ENCODE results near the gene MRPS17. TPM values are rescaled to one million over a fixed set of nuclear protein-coding genes. Genes with fewer than 3 reads are reported as not detected.
A peak's percentile ranks its signal among the peaks of the same experiment; 100 is the strongest.

MRPS17 gene
- total and polyA plus RNA-seq, 10 of the 15 experiments (the other 5 are each of a cell fraction or from before 2014, with no cell fraction given): 18.7 to 74.5 (median 29.2) TPM

DNA sequence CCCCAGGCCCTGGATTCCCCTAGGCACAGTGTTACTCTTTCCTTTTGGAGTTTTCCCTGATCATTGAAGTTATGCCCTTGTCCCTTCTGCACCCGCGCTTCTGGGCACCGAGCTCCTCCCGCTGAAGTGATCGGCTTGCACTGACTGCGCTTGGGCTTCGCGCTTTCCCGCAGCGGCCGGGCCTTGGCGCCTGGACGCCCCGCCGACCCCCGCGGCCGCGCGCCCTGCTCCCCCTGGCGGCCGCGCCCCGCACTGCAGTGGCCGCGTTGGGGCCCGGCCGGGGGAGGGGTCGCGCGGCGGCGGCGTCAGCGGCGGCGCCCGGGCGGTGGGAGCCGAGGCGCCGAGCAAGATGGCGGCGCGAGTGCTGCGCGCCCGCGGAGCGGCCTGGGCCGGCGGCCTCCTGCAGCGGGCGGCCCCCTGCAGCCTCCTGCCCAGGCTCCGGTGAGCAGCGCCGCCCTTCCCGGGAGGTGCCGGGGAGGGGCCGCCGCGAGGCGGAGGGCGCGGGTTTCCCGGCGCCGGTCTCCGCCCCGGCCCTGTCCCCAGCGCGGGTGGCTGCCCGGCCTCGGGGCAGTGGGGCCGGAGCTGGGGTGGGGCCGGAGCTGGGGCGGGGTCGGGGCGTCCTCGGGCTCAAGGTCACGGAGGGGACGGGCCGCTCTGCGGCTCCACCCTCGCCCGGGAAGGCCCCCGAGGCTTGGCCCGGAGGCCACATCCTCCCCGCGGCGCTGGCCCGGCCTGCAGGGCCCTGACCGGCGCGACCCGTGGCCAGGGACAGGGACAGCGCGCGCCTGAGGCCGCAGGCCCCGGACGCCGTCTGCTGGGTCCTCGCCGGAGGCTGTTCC is 12.8 kb downstream of the MRPS17 start, which contains the start of gene NIPSNAP2 (continued):
- TF ChIP-seq ZNF687 (IDR thresholded peaks at IDR 0.05): no peak
- no peak for TF ChIP-seq KLF5 (IDR thresholded peaks at IDR 0.05; ENCODE audit: partially characterized antibody)
- no peak for TF ChIP-seq RELA (IDR thresholded peaks at IDR 0.05; ENCODE audit: borderline replicate concordance, partially characterized antibody)
- peak; percentile 64 for TF ChIP-seq IKZF1 (conservative IDR thresholded peaks at IDR 0.05)
- TF ChIP-seq PML (IDR thresholded peaks at IDR 0.05; ENCODE audit: low read length): no peak
- no peak for TF ChIP-seq SUZ12 (IDR thresholded peaks at IDR 0.05; ENCODE audit: unreplicated experiment)
- no peak for TF ChIP-seq KAT2A (conservative IDR thresholded peaks at IDR 0.05; ENCODE audit: control insufficient read depth, low read depth, low read length)
- TF ChIP-seq, protein P1, sequence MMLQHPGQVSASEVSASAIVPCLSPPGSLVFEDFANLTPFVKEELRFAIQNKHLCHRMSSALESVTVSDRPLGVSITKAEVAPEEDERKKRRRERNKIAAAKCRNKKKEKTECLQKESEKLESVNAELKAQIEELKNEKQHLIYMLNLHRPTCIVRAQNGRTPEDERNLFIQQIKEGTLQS (IDR thresholded peaks at IDR 0.05; ENCODE audit: borderline replicate concordance, extremely low read depth, low read depth, low read length): no peak
- TF ChIP-seq MTA3 (IDR thresholded peaks at IDR 0.05; ENCODE audit: borderline replicate concordance, low read length): no peak
- TF ChIP-seq KDM1A (IDR thresholded peaks at IDR 0.05; ENCODE audit: borderline replicate concordance): no peak
- TF ChIP-seq, protein P2, sequence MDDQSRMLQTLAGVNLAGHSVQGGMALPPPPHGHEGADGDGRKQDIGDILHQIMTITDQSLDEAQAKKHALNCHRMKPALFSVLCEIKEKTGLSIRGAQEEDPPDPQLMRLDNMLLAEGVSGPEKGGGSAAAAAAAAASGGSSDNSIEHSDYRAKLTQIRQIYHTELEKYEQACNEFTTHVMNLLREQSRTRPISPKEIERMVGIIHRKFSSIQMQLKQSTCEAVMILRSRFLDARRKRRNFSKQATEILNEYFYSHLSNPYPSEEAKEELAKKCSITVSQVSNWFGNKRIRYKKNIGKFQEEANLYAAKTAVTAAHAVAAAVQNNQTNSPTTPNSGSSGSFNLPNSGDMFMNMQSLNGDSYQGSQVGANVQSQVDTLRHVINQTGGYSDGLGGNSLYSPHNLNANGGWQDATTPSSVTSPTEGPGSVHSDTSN (IDR thresholded peaks at IDR 0.05; ENCODE audit: insufficient replicate concordance, low read depth, low read length): no peak
- TF ChIP-seq RAD21 (IDR thresholded peaks at IDR 0.05; ENCODE audit: insufficient read depth, low read depth, low read length): peak; percentile 78
- TF ChIP-seq SMAD1 (IDR thresholded peaks at IDR 0.05; ENCODE audit: low read depth, partially characterized antibody): no peak
- TF ChIP-seq, protein P3, sequence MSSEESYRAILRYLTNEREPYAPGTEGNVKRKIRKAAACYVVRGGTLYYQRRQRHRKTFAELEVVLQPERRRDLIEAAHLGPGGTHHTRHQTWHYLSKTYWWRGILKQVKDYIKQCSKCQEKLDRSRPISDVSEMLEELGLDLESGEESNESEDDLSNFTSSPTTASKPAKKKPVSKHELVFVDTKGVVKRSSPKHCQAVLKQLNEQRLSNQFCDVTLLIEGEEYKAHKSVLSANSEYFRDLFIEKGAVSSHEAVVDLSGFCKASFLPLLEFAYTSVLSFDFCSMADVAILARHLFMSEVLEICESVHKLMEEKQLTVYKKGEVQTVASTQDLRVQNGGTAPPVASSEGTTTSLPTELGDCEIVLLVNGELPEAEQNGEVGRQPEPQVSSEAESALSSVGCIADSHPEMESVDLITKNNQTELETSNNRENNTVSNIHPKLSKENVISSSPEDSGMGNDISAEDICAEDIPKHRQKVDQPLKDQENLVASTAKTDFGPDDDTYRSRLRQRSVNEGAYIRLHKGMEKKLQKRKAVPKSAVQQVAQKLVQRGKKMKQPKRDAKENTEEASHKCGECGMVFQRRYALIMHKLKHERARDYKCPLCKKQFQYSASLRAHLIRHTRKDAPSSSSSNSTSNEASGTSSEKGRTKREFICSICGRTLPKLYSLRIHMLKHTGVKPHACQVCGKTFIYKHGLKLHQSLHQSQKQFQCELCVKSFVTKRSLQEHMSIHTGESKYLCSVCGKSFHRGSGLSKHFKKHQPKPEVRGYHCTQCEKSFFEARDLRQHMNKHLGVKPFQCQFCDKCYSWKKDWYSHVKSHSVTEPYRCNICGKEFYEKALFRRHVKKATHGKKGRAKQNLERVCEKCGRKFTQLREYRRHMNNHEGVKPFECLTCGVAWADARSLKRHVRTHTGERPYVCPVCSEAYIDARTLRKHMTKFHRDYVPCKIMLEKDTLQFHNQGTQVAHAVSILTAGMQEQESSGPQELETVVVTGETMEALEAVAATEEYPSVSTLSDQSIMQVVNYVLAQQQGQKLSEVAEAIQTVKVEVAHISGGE (CRISPR knock-in tag; IDR thresholded peaks at IDR 0.05): no peak
- TF ChIP-seq, protein P4, sequence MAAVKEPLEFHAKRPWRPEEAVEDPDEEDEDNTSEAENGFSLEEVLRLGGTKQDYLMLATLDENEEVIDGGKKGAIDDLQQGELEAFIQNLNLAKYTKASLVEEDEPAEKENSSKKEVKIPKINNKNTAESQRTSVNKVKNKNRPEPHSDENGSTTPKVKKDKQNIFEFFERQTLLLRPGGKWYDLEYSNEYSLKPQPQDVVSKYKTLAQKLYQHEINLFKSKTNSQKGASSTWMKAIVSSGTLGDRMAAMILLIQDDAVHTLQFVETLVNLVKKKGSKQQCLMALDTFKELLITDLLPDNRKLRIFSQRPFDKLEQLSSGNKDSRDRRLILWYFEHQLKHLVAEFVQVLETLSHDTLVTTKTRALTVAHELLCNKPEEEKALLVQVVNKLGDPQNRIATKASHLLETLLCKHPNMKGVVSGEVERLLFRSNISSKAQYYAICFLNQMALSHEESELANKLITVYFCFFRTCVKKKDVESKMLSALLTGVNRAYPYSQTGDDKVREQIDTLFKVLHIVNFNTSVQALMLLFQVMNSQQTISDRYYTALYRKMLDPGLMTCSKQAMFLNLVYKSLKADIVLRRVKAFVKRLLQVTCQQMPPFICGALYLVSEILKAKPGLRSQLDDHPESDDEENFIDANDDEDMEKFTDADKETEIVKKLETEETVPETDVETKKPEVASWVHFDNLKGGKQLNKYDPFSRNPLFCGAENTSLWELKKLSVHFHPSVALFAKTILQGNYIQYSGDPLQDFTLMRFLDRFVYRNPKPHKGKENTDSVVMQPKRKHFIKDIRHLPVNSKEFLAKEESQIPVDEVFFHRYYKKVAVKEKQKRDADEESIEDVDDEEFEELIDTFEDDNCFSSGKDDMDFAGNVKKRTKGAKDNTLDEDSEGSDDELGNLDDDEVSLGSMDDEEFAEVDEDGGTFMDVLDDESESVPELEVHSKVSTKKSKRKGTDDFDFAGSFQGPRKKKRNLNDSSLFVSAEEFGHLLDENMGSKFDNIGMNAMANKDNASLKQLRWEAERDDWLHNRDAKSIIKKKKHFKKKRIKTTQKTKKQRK (IDR thresholded peaks at IDR 0.05; ENCODE audit: low read depth, low read length): no peak
- TF ChIP-seq BCL11A (IDR thresholded peaks at IDR 0.05; ENCODE audit: low read depth, low read length): no peak
